HG02885 (cell line): ENCODE measurements around the gene ZBTB49.

Experiments
- ATAC-seq: cut with Tn5 transposase; IDR thresholded peaks from one replicate; pipeline ENCODE4 v1.9.1; 2021; ENCODE audit warnings: mild to moderate bottlenecking; ENCODE audit not compliant: unreplicated experiment, poor library complexity

The ZBTB49 gene

DNA sequence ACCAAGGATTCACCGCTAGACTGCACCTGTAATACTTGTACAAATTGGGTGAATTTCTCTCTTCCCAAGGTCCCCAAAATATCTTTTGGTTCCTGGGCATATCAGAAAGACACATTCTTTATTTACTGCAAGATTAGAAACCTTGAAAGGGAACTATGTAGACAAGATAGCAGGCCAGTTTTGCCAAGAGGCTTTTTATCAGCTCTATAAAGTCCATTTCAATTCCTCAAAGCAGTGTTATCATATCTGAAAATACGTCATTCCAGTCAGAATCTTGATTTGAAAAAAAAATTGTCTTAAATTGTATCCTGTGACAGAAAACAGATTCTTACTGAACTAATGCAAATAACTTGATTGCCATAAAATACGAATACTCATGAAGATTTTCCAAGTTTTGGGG is 59.8 kb downstream of the ZBTB49 start:
- no peak for ATAC-seq

DNA sequence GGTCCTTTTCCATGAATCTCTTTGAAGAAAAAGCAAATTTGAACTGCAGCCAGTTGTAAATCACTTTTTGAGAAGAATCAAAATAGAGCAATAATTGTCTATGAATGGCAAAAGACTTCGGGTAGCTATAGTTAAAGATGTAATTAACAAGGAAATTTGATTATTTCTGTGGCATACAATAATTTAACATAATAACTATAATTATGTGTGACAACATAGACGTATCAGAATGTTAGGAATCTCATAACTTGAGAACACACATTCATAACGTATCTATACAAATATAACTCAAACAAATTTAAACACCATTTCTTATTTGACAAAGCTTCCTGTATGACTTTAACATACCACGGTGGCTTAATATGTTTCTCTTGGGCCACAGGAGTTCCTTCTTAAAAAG is 60.9 kb downstream of the ZBTB49 start:
- no peak for ATAC-seq

DNA sequence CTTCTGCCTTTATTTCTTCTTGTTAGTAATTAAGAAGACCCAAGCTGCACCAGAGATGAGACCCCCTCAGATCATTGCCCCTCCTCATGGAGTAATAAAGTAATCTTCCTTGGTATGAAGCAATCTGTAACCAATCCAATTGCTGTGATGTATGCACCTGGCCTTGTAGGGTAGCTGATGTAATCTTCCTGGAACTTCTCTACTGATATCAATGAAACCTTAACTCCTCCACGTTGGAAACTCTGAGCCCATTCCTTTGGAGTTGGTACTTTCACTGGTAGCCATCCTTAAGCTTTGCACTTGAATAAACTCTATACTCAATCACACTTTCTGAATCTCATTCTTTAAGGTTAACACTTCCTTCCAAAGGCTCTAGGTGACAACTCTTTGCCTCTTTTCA is 65.3 kb downstream of the ZBTB49 start:
- ATAC-seq = no peak

DNA sequence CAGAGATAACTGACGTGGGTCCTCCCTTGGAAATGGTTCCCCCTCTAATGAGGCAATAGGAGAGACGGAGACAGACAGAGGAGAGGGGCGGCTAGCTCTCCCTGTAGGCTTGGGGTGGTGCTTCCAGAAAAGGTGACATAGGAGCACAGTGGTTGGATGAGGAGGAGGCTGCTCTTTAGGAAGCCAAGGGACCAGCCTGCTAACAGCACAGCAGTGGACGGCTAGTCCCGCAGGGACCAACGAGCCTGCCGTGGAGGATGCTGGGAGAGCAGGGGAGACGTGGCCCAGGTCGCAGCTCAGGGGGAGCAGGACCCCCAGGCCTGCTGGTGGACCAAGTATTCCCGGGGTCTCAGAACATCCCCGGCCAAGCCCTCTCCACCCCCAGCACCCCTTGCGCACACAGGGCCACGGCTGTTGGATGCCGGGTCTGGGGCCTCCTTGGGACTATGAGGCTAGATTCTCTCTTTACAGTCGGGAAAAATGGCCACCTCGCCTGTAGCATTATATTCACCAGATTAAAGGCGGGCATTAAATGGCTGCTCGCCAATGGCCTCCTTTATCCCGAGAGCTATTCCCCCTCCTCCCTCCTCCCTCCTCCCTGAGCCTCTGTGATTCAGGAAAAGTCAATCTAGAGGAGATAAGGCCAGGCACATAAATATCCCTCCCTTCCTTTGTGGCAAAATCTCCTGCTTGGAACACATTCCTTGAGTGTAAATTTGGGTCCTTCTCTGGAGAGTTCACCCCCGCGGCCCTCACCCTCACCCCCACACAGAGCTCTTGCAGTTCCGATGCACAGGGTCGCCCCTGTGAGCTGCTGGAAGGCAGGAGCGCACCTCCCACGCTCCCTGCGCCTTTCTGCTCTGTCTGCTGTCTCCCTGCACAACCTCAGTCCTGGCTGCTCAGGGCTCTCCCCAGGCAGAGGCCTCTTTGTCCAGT is 66.3 kb downstream of the ZBTB49 start:
- ATAC-seq = no peak

DNA sequence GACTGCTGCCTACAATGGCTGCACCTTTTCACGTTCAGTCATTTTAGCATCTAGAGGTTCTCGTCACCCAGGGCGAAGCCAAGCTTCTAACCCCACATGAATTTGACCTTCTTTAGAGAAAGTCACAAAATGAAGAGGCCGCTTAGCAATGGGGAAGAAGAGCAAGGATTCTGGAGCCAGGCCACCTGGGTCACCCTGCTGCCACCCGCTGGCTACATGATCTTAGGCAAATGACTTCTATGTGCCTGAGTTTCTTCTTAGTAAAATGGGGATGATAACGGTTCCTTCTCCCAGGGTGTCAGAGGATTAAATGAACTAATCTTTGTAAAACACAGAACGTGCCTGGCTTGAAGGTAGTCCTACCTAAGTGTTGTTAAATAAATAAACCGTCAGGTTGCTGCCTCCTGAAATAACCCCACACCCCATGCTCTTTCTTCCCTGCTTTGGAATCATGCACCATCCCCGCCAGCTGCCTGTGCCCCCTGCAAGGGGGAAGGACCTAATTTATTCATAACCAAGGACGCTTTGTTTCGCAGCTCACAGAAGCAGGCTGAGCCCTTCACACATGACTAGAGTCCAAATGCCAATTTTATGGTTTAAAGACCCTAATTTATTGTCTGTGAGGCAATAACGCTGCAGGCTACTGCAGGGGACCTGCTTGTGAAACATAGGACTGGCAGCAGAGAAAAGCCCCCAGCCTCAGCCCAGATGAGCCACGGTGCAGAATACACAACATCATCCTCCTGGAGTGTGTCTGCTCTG is 68.2 kb downstream of the ZBTB49 start:
- ATAC-seq = no peak

DNA sequence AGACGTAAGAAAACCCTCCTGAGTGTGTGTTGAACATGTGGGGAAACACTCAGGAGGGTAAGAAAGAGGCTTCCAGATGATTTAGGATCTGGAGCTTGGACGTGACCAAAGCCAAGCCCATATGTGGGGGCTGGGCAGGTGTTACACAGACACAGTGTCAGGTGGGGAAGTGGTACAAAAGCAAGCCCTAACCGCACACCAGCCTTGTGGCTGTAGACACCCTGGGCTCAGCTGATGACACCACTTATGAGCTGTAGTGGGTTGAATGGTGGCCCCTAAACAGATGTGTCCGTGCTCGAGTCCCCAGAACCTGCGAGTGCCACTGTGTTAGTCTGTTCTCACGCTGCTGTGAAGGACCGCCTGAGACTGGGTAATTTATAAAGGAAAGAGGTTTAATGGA is 71.8 kb downstream of the ZBTB49 start:
- ATAC-seq = no peak

DNA sequence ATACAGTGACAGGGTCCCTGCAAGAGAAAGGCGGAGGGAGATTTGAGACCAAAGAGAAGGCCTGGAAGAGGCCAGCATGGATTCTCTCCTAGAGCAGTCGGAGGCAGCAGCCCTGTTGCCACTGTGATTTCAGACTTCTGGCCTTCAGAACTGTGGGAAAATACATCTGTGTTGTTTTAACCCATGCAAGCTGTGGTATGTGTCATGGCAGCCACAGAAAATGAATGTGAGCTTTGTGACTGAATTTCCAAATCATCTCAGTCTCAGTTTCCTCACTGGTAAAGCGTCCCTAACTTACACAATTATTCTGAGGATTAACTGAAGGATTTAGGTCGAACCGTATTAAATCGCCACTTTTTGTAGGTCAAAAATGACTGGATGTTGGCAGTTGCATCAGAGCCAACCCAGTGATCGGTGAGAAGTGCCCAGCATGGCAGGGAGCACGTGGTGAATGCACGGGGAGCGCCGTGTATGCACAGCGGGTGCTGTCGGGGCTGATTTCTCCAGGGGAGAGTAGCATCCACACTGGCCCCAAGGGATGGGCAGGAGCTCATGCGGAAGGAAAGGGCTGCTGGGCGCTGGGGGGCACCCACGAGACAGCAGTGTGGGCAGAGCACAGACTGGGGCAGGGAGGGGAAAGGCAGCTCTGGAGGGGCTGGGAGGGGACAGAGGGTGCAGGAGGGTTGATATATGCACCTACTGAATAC is 73.1 kb downstream of the ZBTB49 start:
- ATAC-seq = no peak

DNA sequence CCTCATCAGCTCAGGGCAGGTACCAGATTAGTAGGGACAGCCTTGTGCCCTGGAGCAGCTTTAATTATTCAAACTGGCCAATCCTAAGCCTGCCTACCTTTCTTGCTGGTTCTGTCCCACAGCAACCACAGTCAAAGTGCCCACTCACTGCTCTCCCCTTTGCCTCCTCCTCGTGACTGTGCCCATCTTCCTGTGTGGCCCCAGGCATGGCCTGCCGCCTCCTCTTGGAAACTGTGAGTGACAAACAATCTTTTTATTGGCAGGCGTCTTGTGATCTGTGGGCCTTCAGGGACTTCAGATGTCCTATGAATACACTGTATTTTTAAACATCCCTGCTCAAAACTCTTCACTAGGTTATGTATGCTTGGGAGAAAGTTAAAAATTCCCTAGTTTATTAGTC is 74.0 kb downstream of the ZBTB49 start:
- ATAC-seq = no peak

DNA sequence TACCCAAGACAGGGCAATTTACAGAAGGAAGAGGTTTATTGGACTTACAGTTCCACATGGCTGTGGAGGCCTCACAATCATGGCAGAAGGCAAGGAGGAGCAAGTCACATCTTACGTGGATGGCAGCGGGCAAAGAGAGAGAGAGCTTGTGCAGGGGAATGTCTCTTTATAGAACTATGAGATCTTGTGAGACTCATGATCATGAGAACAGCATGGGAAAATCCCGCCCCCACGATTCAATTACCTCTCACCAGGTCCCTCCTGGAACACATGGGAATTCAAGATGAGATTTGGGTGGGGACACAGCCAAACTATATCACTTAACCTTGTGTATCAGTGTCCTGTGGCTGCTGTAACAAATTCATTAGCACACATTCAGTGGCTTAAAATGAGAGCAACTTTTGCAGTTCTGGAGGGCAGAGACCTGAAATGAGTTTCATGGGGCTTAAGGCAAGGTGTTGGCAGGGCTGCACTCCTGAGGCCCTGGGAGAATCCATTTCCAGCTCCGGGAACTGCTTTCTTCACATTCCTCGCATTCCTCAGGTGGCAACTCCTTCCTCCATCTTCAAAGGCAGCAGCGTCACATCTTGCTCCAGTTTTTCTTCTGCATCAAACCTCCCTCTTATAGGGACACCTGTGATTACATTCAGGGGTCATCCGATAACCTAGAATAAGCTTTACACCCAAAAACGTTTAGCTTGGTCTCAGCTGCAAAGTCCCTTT is 74.6 kb downstream of the ZBTB49 start:
- no peak for ATAC-seq

DNA sequence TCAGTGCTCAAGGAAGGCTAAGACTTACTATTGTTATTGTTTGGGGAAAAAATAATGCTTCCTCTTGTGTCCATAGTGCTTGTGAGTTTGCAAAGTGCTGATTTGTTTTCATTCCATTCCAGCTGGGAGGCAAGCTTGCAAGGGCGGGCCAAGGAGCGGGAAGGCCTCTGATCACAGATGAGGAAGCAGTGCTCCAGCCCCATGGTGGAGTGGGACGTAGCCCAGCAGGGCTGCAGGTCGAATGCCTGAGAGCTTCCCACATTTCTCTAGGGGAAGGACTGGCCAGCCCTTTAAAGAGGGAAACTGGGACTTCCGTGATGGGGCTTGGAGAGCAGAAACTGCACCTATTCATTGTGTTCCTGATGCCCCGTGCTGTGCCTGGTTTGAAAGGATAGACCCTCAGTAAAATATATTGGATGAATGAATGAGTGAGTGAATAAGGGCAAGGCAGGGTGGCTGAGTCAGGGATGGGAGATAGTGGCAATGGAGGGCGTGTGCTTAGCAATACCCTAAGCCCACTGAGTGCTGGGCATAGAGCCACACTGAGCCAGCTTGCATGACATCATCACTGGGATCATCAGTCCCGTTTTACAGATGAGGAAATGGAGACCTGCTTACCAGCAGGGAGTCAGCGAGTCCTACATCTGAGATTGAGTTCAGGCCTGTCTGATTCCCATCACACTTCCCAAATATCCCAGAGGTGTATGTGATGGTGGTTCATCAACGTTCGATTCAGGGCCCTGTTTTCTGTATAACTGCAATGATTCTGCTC is 78.9 kb downstream of the ZBTB49 start:
- ATAC-seq = no peak
